ENCODE measurements around the gene TNFSF15.

- TF ChIP-seq POLR2A (IDR thresholded peaks at IDR 0.05; ENCODE audit: low read depth, low read length) (no peak), POLR2AphosphoS5 (IDR thresholded peaks at IDR 0.05; ENCODE audit: low read depth, low read length) (no peak)
Measured at GRCh38 chr9:114845373-114845772, 39.5 kb upstream of the TNFSF15 start.
